Neuronal stem cell (in vitro differentiated cells): ENCODE data around the gene SRP9.
"Not testable (repeated sequence)": the region's sequence is repeated elsewhere in the genome, so short reads cannot be mapped to it uniquely, and the experiment has no call there.

ENCODE experiments used
- DNase-seq: peaks from one replicate; pipeline ENCODE4 v3.0.0-alpha.2; 2013; ENCODE audit warnings: low spot score
- H2AFZ ChIP-seq: one replicate; pipeline ENCODE4 v1.6.1; 2013; ENCODE audit warnings: mild to moderate bottlenecking, low read length, inconsistent platforms
- H2AK5ac ChIP-seq: 2 replicates; pipeline ENCODE4 v1.6.1; 2013; ENCODE audit warnings: low read depth, mild to moderate bottlenecking, inconsistent platforms, low read length, moderate library complexity, mixed read lengths
- H2BK120ac ChIP-seq: 2 replicates; pipeline ENCODE4 v1.6.1; 2013; ENCODE audit warnings: low read depth, mild to moderate bottlenecking, inconsistent platforms, low read length, moderate library complexity, mixed read lengths
- H2BK12ac ChIP-seq: one replicate; pipeline ENCODE4 v1.6.1; 2013; ENCODE audit warnings: low read length, inconsistent platforms
- H2BK15ac ChIP-seq: 2 replicates; pipeline ENCODE4 v1.6.1; 2013; ENCODE audit warnings: mild to moderate bottlenecking, low read length, inconsistent platforms, mixed read lengths
- H2BK5ac ChIP-seq: one replicate; pipeline ENCODE4 v1.6.1; 2013; ENCODE audit warnings: inconsistent platforms, mild to moderate bottlenecking, low read length, moderate library complexity
- H3K14ac ChIP-seq: one replicate; pipeline ENCODE4 v1.6.1; 2013; ENCODE audit warnings: low read length, inconsistent platforms
- H3K18ac ChIP-seq: 2 replicates; pipeline ENCODE4 v1.6.1; 2013; ENCODE audit warnings: low read length, inconsistent platforms
- H3K23ac ChIP-seq: 2 replicates; pipeline ENCODE4 v1.6.1; 2013; ENCODE audit warnings: low read depth, mild to moderate bottlenecking, mixed read lengths, low read length, inconsistent platforms; ENCODE audit not compliant: poor library complexity
- H3K27ac ChIP-seq: replicated peaks from 3 replicates; pipeline ENCODE4 v1.5.1; 2013; ENCODE audit warnings: low read length, inconsistent platforms
- H3K27me3 ChIP-seq, 3 experiments: 2 replicates each; pipeline ENCODE4 v1.6.1; 2013; ENCODE audit warnings: low read length in 3 of 3, mild to moderate bottlenecking in 2 of 3, inconsistent platforms in 1 of 3, low read depth in 1 of 3, mixed read lengths in 1 of 3, moderate library complexity in 1 of 3; ENCODE audit not compliant: control insufficient read depth in 3 of 3, insufficient read depth in 3 of 3
- H3K36me3 ChIP-seq, 2 donors: replicated peaks in 1 of 2; 2 replicates each; pipeline ENCODE4 v1.6.1; 2013; ENCODE audit warnings: low read length in 2 of 2; ENCODE audit not compliant: control insufficient read depth in 2 of 2, insufficient read depth in 2 of 2
- H3K4ac ChIP-seq: 2 replicates; pipeline ENCODE4 v1.6.1; 2013; ENCODE audit warnings: inconsistent platforms, mild to moderate bottlenecking, low read length, moderate library complexity
- H3K4me1 ChIP-seq, 2 donors: 1 replicate in 1 of 2; 2 replicates in 1 of 2; pipeline ENCODE4 v1.6.1; 2013; ENCODE audit warnings: low read length in 2 of 2, low read depth in 1 of 2; ENCODE audit not compliant: control insufficient read depth in 2 of 2, insufficient read depth in 1 of 2
- H3K4me2 ChIP-seq: one replicate; pipeline ENCODE4 v1.6.1; 2013; ENCODE audit warnings: mild to moderate bottlenecking, low read length, inconsistent platforms; ENCODE audit not compliant: insufficient read depth, poor library complexity, severe bottlenecking
- H3K4me3 ChIP-seq, 2 donors: 2 replicates each; pipeline ENCODE4 v1.5.1; 2013; ENCODE audit warnings: low read length in 2 of 2, mild to moderate bottlenecking in 2 of 2, inconsistent platforms in 1 of 2, moderate library complexity in 1 of 2
- H3K79me1 ChIP-seq: one replicate; pipeline ENCODE4 v1.6.1; 2013; ENCODE audit warnings: low read depth, mild to moderate bottlenecking, inconsistent platforms, low read length, moderate library complexity
- H3K9ac ChIP-seq: one replicate; pipeline ENCODE4 v1.6.1; 2013; ENCODE audit warnings: mild to moderate bottlenecking, low read depth, low read length, inconsistent platforms; ENCODE audit not compliant: poor library complexity
- H3K9me3 ChIP-seq, 2 donors: replicated peaks in 1 of 2; 2 replicates each; pipeline versions ENCODE3 to v1.6.1; 2013; ENCODE audit warnings: low read length in 2 of 2, mild to moderate bottlenecking in 2 of 2, inconsistent platforms in 1 of 2, low read depth in 1 of 2, mixed read lengths in 1 of 2, moderate library complexity in 1 of 2; ENCODE audit not compliant: control insufficient read depth in 2 of 2, insufficient read depth in 1 of 2
- H4K8ac ChIP-seq: one replicate; pipeline ENCODE4 v1.6.1; 2013; ENCODE audit warnings: low read depth, mild to moderate bottlenecking, inconsistent platforms, low read length, moderate library complexity
- H4K91ac ChIP-seq: one replicate; pipeline ENCODE4 v1.6.1; 2013; ENCODE audit warnings: low read length, low read depth, mild to moderate bottlenecking, inconsistent platforms; ENCODE audit not compliant: poor library complexity
- WGBS, 2 donors: extraction: QIAGEN DNeasy Blood & Tissue Kit; methylation state at CpG; one replicate each; pipeline ENCODE4 v1.1.7; 2013; ENCODE audit warnings: missing lambda C conversion rate in 2 of 2, mixed read lengths in 1 of 2; ENCODE audit not compliant: insufficient read length in 2 of 2, insufficient replicate concordance in 1 of 2; ENCODE audit errors: extremely low coverage in 2 of 2; 5-methylcytosine and 5-hydroxymethylcytosine counted together

The SRP9 gene

GRCh38 chr1:225809842-225810578, 32.4 kb downstream of the SRP9 start, which contains the start of gene EPHX1:
TSS of gene EPHX1 (plus strand) at chr1:225810124. CDS start at chr1:225828730, 18,606 bp downstream.
- peak; percentile 74 for DNase-seq
- Histone ChIP-seq H3K79me1 (no peaks in the 10 kb centered on the region), H3K27ac (no peak within 1 kb of the TSS), H2BK5ac (no peak within 1 kb of the TSS), H2BK15ac (no peak within 1 kb of the TSS), H3K23ac (peak within 1 kb of the TSS; percentile 83), H3K14ac (no peak within 1 kb of the TSS), H3K18ac (peak within 1 kb of the TSS; percentile 95), H4K8ac (no peak within 1 kb of the TSS), H3K9me3 (no peaks in the 10 kb centered on the region), H3K4me1 (peaks cover 9 to 13% of the 10 kb centered on the region in 2 donors), H3K4me2 (peak within 1 kb of the TSS; percentile 97), H3K4ac (no peak within 1 kb of the TSS), H2BK120ac (no peak within 1 kb of the TSS), H3K9ac (peak within 1 kb of the TSS; percentile 94), H4K91ac (no peak within 1 kb of the TSS), H2BK12ac (no peak within 1 kb of the TSS), H3K27me3 (peaks cover 0 to 8% (median 0%) of the 10 kb centered on the region in 3 experiments), H3K36me3 (peaks cover 0 to 5% of the 10 kb centered on the region in 2 donors), H2AFZ (peak within 1 kb of the TSS; percentile 87), H2AK5ac (no peak within 1 kb of the TSS), H3K4me3 (peak within 1 kb of the TSS; percentile 56 to 88)
- WGBS, 2 donors: no CpG with 5 or more reads among the region's 80 CpGs

GRCh38 chr1:225810579-225811538, 33.2 kb downstream of the SRP9 start:
- not testable (repeated sequence) for H2BK120ac ChIP-seq, H2BK15ac ChIP-seq, H2BK12ac ChIP-seq, H3K9me3 ChIP-seq, H4K91ac ChIP-seq, H3K4ac ChIP-seq, H4K8ac ChIP-seq, H3K27me3 ChIP-seq, H2BK5ac ChIP-seq, H2AK5ac ChIP-seq, DNase-seq, H3K79me1 ChIP-seq, H3K36me3 ChIP-seq, H3K14ac ChIP-seq, H3K27ac ChIP-seq
- no CpG with 5 or more reads among the region's 29 CpGs for WGBS, 2 donors
- peak overlapping the region; percentile 56 to 88 for H3K4me3 ChIP-seq
- H3K9ac ChIP-seq: peak overlapping the region; percentile 94
- H3K4me1 ChIP-seq: peaks cover 9 to 16% of the 10 kb centered on the region in 2 donors
- H3K18ac ChIP-seq: peak overlapping the region; percentile 95
- peak overlapping the region; percentile 83 for H3K23ac ChIP-seq
- H2AFZ ChIP-seq: peak overlapping the region; percentile 87
- H3K4me2 ChIP-seq: peak overlapping the region; percentile 97

- no CpG with 5 or more reads among the region's 10 CpGs for WGBS, 2 donors
- no peak overlapping the region for H3K4me3 ChIP-seq
- H3K79me1 ChIP-seq: no peaks in the 10 kb centered on the region
- H2AFZ ChIP-seq: no peak overlapping the region
- no peak overlapping the region for H3K23ac ChIP-seq
- no peak overlapping the region for H2BK12ac ChIP-seq
- H4K8ac ChIP-seq: no peak overlapping the region
- peaks cover 0 to 8% (median 0%) of the 10 kb centered on the region in 3 experiments for H3K27me3 ChIP-seq
- no peak overlapping the region for H2BK15ac ChIP-seq
- no peak overlapping the region for H2AK5ac ChIP-seq
- H2BK120ac ChIP-seq: no peak overlapping the region
- H3K4me2 ChIP-seq: no peak overlapping the region
- no peak overlapping the region for H2BK5ac ChIP-seq
- peaks cover 0 to 5% of the 10 kb centered on the region in 2 donors for H3K36me3 ChIP-seq
- H3K18ac ChIP-seq: no peak overlapping the region
- no peak overlapping the region for H3K9ac ChIP-seq
- H4K91ac ChIP-seq: no peak overlapping the region
- no peak for DNase-seq
- no peak overlapping the region for H3K14ac ChIP-seq
- peaks cover 9 to 19% of the 10 kb centered on the region in 2 donors for H3K4me1 ChIP-seq
- no peak overlapping the region for H3K27ac ChIP-seq
- no peak overlapping the region for H3K4ac ChIP-seq
- H3K9me3 ChIP-seq: no peaks in the 10 kb centered on the region
Measured at GRCh38 chr1:225811622-225812487, 34.2 kb downstream of the SRP9 start.
